ES-I3 (cell line): ENCODE data around the gene SFSWAP.
"Not testable (repeated sequence)": the region's sequence is repeated elsewhere in the genome, so short reads cannot be mapped to it uniquely, and the experiment has no call there.

Experiments used
- H3K36me3 ChIP-seq: 2 replicates; pipeline ENCODE4 v1.6.1; 2013; ENCODE audit warnings: mild to moderate bottlenecking, low read length, control low read depth, moderate library complexity; ENCODE audit not compliant: insufficient read depth
- H3K4me1 ChIP-seq: 2 replicates; pipeline ENCODE4 v1.6.1; 2013; ENCODE audit warnings: mild to moderate bottlenecking, control low read depth, low read length; ENCODE audit not compliant: insufficient read depth
- H3K9ac ChIP-seq: 2 replicates; pipeline ENCODE4 v1.6.1; 2013; ENCODE audit warnings: low read depth, mild to moderate bottlenecking, low read length, moderate library complexity
- H3K9me3 ChIP-seq: 2 replicates; pipeline ENCODE4 v1.6.1; 2013; ENCODE audit warnings: mild to moderate bottlenecking, low read length, moderate library complexity; ENCODE audit not compliant: control insufficient read depth, insufficient read depth

Gene SFSWAP

DNA sequence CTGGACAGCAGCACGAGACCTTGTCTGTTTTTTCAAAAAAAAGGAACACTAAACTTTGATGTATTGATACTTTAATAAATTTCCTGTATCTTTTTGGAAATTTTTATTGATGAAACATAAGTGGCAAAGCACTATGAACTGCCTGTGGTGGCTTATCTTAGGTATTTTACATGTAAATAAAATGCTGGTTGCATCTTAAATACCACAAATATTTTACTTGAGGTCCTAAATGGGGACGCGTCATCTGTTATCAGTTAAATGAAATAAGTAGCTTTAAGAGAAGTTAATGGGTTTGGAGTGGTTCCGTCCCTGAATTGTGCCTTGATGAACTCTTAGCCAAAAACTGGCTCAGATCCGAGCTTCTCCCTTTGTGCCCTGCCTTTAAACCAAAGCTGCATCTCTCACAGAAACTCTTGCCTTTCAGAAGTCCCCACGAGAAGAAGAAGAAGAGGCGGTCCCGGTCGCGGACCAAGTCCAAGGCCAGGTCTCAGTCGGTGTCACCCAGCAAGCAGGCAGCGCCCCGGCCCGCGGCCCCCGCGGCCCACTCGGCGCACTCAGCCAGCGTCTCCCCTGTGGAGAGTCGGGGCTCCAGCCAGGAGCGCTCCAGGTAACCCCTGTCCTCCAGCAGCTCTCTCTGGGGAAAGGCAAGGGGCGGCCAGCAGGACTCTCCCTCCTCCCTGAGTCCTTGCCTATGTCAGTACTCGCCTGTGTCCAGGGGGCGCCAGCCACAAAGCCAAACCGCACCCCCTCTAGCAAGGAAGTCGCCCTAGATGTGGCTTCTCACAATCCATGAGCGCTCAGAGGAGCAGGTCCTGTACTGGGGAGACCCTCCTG is 86.1 kb downstream of the SFSWAP start:
- H3K9me3 ChIP-seq: no peaks in the 10 kb centered on the region
- no peak overlapping the region for H3K9ac ChIP-seq
- H3K36me3 ChIP-seq: peaks cover 6% of the 10 kb centered on the region; the same call in 1 of the 2 replicates
- H3K4me1 ChIP-seq: peaks cover 10% of the 10 kb centered on the region

DNA sequence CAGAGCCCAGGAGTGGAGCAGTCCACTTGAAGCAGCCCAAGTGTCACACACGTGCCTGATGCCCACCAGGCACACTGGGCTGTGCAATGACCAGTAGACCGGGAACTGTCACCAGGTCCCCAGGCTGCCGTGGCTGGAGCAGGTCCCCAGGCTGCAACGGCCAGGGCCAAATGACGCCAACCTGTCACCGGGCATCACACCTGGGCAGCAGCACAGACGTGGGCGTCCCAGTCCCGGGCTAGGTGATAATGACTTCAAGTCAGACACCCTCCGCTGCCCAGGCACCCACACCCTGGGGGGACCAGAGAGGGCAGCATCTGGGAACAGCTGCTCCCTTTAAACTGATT is 86.7 kb downstream of the SFSWAP start:
- Histone ChIP-seq H3K4me1 (peaks cover 10% of the 10 kb centered on the region), H3K36me3 (peaks cover 6% of the 10 kb centered on the region; the same call in 1 of the 2 replicates), H3K9me3 (no peaks in the 10 kb centered on the region), H3K9ac (no peak overlapping the region)

DNA sequence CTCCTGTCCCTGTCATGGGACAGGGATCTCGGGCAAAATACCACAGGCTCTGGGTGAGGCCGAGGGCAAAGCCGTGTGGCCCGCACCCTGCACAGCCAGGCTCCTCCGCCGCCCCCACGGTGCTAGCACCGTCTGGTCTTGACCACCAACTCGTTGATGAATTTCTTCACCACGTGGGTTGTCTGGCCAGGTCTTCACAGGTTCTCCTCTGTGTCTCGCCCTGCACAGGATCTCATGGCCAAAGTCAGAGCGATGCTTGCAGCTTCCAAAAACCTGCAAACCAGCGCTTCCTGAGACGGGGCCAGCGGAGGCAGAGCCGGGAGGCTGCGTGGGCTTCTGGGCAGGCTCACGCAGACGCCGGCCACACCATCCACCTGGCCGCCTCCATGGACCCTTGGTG is 88.3 kb downstream of the SFSWAP start:
- peaks cover 6% of the 10 kb centered on the region; the same call in 1 of the 2 replicates for H3K36me3 ChIP-seq
- H3K9ac ChIP-seq: no peak overlapping the region
- peaks cover 16% of the 10 kb centered on the region for H3K4me1 ChIP-seq

DNA sequence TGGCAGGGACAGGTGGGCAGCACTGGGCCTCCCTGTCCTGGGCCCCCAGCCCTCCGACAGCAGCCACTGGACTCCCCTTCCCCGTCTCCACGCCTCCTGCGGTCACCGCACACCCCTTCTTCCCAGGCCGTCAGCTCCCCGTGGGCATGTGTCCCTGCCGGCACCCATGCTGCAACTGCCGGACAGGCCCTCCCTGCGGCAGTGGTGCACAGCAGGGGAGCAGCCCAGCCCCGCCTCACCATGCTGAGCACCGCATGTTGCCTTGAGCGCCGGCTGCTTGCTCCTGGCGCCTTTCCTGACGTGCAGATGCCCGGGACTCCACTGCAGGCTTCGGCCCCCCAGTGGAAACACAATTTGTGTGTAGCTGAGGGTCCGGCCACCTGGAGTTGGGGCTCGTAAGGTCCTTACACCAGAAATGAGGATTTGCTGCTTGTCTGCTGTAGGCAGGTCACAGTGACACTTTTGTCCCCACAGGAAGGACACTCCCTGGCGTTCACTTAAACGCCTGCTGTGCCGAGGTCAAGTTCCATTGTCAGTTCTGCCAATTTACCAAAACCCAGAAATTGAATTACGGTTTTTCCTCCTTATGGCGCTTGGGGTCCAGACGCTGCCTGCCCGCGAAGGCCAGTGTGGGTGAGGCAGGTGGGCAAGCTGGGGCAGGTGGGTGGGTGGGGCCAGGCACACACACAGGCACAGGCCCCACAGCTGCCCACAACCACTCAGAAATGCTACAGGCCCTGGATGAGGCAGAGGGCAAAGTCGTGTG is 89.1 kb downstream of the SFSWAP start:
- H3K36me3 ChIP-seq: no peaks in the 10 kb centered on the region

More for the DNA sequence above, 88.3 kb downstream of the SFSWAP start:
- H3K9me3 ChIP-seq: no peaks in the 10 kb centered on the region

DNA sequence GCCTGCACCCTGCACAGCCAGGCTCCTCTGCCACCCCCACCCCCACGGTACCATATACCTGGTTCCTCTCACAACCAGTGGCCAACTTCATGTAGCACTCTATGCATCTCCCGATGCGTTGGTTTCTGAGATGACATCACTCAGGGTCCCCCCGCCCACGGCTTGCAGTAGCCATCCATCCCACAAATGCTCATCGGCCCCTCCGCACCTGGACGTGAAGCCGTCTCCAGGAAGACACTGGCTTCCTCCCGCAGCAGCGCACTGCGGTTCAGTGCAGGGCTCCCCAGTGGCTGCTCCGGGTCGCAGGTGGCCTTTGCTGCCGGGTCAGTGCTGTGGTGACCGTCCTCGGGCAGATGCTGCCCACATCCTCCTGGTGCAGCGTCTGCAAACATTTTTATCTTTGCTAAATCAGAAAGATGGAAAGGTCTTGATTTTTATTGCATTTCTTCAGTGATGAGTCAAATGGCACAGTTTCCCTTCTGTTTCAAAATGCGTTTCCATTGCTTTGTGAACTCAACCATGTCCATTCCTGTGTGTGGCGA is 89.8 kb downstream of the SFSWAP start:
- Histone ChIP-seq H3K36me3 (no peaks in the 10 kb centered on the region), H3K9me3 (no peaks in the 10 kb centered on the region), H3K9ac (no peak overlapping the region), H3K4me1 (peaks cover 6% of the 10 kb centered on the region; the same call in 1 of the 2 replicates)

More for the DNA sequence above, 89.1 kb downstream of the SFSWAP start:
- no peak overlapping the region for H3K9ac ChIP-seq
- H3K4me1 ChIP-seq: peaks cover 12% of the 10 kb centered on the region
- H3K9me3 ChIP-seq: no peaks in the 10 kb centered on the region

DNA sequence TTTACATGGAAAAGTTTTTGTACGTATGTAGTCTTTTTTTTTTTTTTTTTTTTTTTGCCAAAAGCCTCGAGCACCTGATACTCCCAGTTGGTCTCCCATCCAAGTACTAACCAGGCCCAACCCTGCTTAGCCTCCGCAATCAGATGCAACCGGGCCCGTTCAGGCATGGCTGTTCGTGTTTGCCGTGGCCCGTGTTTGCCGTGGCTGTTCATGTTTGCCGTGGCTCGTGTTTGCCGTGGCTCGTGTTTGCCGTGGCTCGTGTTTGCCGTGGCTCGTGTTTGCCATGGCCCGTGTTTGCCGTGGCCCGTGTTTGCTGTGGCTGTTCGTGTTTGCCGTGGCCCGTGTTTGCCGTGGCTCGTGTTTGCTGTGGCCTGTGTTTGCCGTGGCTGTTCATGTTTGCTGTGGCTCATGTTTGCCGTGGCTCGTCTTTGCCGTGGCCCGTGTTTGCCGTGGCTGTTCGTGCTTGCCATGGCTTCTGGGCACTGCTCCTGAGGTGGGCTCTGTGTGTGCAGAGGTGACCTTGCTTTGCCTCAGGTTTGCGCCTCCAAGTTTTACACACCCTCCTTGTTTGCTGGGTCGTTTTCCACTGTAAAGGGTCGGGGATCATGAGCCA is 90.5 kb downstream of the SFSWAP start:
- H3K9ac ChIP-seq: no peak overlapping the region
- no peaks in the 10 kb centered on the region for H3K36me3 ChIP-seq
- H3K4me1 ChIP-seq: 0 out of 2 replicates have a peak, but pooled peaks cover 6% of the 10 kb centered on the region
- H3K9me3 ChIP-seq: no peaks in the 10 kb centered on the region

DNA sequence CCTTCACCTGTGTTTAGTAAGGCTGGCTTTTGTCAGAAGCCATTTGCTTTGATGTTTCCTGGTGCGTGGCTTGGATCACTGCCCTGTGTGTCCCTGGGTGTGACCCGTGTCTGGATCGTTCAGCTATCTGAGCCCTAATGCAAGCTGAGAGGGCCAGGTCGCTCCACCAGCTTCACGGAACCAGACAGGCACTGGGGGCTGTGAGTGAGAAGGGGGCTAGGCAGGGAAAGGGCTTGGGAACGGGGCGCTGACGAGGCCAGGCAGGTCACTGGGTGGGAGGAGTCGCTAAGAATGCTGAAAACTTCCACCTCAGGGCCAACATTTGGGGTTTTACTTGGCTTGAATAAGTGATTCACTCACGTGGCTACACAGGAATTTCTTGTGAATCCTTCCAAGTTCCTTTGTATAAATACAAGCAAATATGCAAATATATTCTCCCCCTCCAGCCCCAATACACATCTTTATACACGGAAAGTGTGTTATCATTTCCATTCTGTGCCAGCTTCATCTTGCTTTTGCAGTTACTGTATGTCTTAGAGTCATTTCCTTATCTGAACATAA is 93.2 kb downstream of the SFSWAP start:
- no peak overlapping the region for H3K9ac ChIP-seq
- H3K36me3 ChIP-seq: no peaks in the 10 kb centered on the region
- no peaks in the 10 kb centered on the region for H3K9me3 ChIP-seq
- H3K4me1 ChIP-seq: 0 out of 2 replicates have a peak, but pooled peaks cover 6% of the 10 kb centered on the region

DNA sequence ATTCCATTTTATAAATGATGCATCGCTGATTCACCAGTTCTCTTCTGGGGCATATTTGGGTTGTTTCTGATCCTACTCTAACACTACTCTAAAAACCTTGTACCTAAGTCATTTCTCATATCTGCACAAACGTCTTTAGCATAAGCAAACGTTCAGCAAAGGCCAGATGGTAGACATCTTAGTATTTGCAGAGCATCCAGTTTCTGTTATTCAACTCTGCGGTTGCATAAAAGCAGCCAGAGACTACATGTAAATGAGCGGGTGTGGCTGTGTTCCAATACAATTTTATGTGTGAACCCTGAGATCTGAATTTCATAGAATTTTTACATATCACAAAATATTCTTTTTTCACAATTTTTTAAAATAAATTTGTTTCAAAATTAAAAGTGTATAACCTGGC is 94.5 kb downstream of the SFSWAP start:
- Histone ChIP-seq H3K4me1 (0 out of 2 replicates have a peak, but pooled peaks cover 6% of the 10 kb centered on the region), H3K9ac (no peak overlapping the region)

DNA sequence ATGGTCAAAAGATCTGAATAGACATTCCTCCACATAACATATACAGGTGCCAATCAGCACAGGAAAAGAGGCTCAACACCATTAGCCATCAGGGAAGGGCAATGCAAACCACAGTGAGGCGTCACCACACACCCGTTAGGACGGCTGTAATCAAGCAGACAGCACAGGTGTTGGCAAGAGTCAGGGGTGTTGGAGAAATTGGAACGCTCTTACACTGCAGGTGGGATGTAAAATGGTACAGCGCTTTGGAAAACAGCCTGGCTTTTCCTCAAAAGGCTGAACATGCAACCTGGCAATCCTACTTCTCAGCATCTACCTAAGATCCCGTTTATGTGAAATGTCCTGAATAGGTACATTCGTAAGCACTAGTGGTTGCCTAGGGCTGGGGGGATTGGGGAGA is 95.8 kb downstream of the SFSWAP start:
- H3K36me3 ChIP-seq: no peaks in the 10 kb centered on the region
- no peaks in the 10 kb centered on the region for H3K9me3 ChIP-seq
- peaks cover 6% of the 10 kb centered on the region; the same call in 1 of the 2 replicates for H3K4me1 ChIP-seq

More for the DNA sequence above, 94.5 kb downstream of the SFSWAP start:
- Histone ChIP-seq H3K36me3 (no peaks in the 10 kb centered on the region), H3K9me3 (no peaks in the 10 kb centered on the region)

DNA sequence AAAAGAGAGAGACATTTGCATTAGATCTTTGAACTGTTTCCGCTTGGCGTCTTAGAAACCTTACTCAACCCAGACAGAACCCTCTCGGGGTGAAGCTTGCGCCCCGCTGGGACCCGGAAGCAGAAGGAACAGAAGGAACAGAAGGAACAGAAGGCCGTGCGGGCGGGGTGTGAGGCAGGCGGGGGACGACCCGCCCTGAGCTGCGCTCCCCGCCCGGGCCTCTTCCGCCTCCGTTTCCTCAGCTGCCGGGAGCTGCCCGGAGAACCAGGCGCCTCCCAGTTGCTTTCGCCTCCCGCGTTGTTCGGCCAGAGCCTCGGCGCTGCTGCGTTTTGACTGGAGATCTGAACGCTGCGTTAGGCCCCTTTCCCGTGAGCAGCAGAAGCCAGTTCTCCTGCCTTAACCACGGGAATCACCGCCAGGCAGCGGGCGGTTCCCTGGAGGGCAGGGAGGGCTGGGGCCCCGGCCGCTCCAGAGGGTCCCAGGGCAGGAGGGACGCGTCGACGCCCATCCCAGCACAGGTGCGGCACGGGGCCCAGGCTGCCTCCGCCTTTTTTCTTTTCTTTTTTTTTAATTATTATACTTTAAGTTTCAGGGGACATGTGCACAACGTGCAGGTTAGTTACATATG is 98.0 kb downstream of the SFSWAP start:
- H3K4me1 ChIP-seq: peaks cover 3% of the 10 kb centered on the region; the same call in 1 of the 2 replicates
- no peaks in the 10 kb centered on the region for H3K36me3 ChIP-seq
- peaks cover 5% of the 10 kb centered on the region; the same call in 1 of the 2 replicates for H3K9me3 ChIP-seq
- H3K9ac ChIP-seq: no peak overlapping the region

More for the DNA sequence above, 95.8 kb downstream of the SFSWAP start:
- no peak overlapping the region for H3K9ac ChIP-seq

DNA sequence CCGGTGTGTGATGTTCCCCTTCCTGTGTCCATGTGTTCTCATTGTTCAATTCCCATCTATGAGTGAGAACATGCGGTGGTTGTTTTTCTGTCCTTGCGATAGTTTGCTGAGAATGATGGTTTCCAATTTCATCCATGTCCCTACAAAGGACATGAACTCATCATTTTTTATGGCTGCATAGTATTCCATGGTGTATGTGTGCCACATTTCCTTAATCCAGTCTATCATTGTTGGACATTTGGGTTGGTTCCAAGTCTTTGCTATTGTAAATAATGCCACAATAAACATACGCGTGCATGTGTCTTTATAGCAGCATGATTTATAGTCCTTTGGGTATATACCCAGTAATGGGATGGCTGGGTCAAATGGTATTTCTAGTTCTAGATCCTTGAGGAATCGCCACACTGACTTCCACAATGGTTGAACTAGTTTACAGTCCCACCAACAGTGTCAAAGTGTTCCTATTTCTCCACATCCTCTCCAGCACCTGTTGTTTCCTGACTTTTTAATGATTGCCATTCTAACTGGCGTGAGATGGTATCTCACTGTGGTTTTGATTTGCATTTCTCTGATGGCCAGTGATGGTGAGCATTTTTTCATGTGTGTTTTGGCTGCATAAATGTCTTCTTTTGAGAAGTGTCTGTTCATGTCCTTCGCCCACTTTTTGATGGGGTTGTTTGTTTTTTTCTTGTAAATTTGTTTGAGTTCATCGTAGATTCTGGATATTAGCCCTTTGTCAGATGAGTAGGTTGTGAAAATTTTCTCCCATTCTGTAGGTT is 98.8 kb downstream of the SFSWAP start:
- not testable (repeated sequence) for H3K9ac ChIP-seq, H3K4me1 ChIP-seq, H3K9me3 ChIP-seq, H3K36me3 ChIP-seq

DNA sequence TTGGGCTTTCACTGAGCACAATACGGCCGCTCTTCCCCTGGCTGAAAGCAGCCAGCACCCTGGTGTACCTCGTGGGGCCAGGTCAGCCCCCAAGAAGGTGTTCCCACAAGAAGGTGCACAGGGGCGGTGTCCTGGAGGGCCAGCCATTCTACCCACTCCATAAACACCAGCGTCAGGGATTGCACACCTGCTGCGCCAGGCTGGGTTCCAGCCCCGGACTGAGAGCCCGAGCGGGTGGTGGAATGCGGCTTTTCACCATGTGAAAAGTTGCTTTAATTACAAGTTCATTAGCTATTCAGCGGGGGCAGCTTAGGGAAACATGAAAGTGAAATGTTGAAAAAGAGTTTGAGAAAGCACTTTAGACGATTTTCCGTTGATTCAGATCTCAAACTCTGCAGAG is 99.8 kb downstream of the SFSWAP start:
- H3K9ac ChIP-seq: no peak overlapping the region
- peaks cover 5% of the 10 kb centered on the region; the same call in 1 of the 2 replicates for H3K9me3 ChIP-seq
- no peaks in the 10 kb centered on the region for H3K36me3 ChIP-seq

DNA sequence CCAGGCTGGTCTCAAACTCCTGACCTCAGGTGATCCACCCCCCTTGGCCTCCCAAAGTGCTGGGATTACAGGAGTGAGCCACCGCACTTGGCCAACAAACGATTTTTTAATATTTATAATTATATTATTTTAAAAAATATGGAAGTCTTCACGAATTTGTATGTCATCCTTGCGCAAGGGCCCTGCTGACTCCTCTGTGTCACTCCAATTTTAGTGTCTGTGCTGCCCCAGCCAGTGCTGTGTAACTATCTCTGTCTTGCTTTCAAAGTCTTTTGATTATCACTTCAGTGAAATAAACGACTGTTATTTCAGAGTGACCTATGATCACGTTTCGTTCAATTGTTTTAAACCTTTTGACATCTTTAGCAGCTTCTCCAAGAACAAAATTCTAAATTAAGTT is 104.2 kb downstream of the SFSWAP start:
- no peak overlapping the region for H3K9ac ChIP-seq
- H3K36me3 ChIP-seq: no peaks in the 10 kb centered on the region
- H3K9me3 ChIP-seq: peaks cover 5% of the 10 kb centered on the region; the same call in 1 of the 2 replicates

More for the DNA sequence above, 99.8 kb downstream of the SFSWAP start:
- no peaks in the 10 kb centered on the region; the same call in 1 of the 2 replicates for H3K4me1 ChIP-seq

More for the DNA sequence above, 104.2 kb downstream of the SFSWAP start:
- H3K4me1 ChIP-seq: peaks cover 3% of the 10 kb centered on the region; the same call in 1 of the 2 replicates
